ENCODE measurements around the gene TRMO.

GRCh38 chr9:97895695-97896332, 26.5 kb downstream of the TRMO start:
- TF ChIP-seq CTCF (conservative IDR thresholded peaks at IDR 0.05 in 1 of 2, IDR thresholded peaks at IDR 0.05 in 1 of 2; ENCODE audit: low read depth in 1 of 2, low read length in 2 of 2): peak in 1 of 2 donors; percentile 5
- no peak for TF ChIP-seq EZH2 (IDR thresholded peaks at IDR 0.05; ENCODE audit: low read length, missing control alignments)
